ENCODE data around the gene HSPA8. TPM values are rescaled to one million over a fixed set of nuclear protein-coding genes. Genes with fewer than 3 reads are reported as not detected.

HSPA8 gene
- total and polyA plus RNA-seq, 2 of the 13 experiments (the other 11 are each of a cell fraction or from before 2014, with no cell fraction given): 936 to 2,151 TPM

- TF ChIP-seq ZNF589 (CRISPR knock-in tag; conservative IDR thresholded peaks at IDR 0.05) (0 out of 2 replicates have a peak, but pooled peaks have one; percentile 44), TBX3 (IDR thresholded peaks at IDR 0.05; ENCODE audit: borderline replicate concordance) (no peak), IKZF1 (IDR thresholded peaks at IDR 0.05) (no peak), ZNF343 (CRISPR knock-in tag; IDR thresholded peaks at IDR 0.05) (no peak), ATF7-NPFF (CRISPR knock-in tag; IDR thresholded peaks at IDR 0.05; ENCODE audit: low read depth) (no peak), TEAD2 (CRISPR knock-in tag; IDR thresholded peaks at IDR 0.05) (no peak), HHEX (CRISPR knock-in tag; IDR thresholded peaks at IDR 0.05) (no peak), ZNF547 (CRISPR knock-in tag; IDR thresholded peaks at IDR 0.05) (no peak), SATB2 (CRISPR knock-in tag; IDR thresholded peaks at IDR 0.05) (peak; percentile 19; the same call in 1 of the 2 replicates), CCDC6 (CRISPR knock-in tag; IDR thresholded peaks at IDR 0.05) (no peak), ZNF652 (CRISPR knock-in tag; IDR thresholded peaks at IDR 0.05; ENCODE audit: borderline replicate concordance, low read depth) (no peak), PAWR (CRISPR knock-in tag; IDR thresholded peaks at IDR 0.05; ENCODE audit: borderline replicate concordance) (no peak), PHF8 (CRISPR knock-in tag; IDR thresholded peaks at IDR 0.05) (peak; percentile 18), ZNF564 (CRISPR knock-in tag; IDR thresholded peaks at IDR 0.05) (0 out of 2 replicates have a peak, but pooled peaks have one; percentile 25), ARNTL (CRISPR knock-in tag; IDR thresholded peaks at IDR 0.05) (peak; percentile 2; the same call in 1 of the 2 replicates), GLI4 (CRISPR knock-in tag; IDR thresholded peaks at IDR 0.05; ENCODE audit: borderline replicate concordance) (0 out of 2 replicates have a peak, but pooled peaks have one; percentile 62)
- TF ChIP-seq, protein P1, sequence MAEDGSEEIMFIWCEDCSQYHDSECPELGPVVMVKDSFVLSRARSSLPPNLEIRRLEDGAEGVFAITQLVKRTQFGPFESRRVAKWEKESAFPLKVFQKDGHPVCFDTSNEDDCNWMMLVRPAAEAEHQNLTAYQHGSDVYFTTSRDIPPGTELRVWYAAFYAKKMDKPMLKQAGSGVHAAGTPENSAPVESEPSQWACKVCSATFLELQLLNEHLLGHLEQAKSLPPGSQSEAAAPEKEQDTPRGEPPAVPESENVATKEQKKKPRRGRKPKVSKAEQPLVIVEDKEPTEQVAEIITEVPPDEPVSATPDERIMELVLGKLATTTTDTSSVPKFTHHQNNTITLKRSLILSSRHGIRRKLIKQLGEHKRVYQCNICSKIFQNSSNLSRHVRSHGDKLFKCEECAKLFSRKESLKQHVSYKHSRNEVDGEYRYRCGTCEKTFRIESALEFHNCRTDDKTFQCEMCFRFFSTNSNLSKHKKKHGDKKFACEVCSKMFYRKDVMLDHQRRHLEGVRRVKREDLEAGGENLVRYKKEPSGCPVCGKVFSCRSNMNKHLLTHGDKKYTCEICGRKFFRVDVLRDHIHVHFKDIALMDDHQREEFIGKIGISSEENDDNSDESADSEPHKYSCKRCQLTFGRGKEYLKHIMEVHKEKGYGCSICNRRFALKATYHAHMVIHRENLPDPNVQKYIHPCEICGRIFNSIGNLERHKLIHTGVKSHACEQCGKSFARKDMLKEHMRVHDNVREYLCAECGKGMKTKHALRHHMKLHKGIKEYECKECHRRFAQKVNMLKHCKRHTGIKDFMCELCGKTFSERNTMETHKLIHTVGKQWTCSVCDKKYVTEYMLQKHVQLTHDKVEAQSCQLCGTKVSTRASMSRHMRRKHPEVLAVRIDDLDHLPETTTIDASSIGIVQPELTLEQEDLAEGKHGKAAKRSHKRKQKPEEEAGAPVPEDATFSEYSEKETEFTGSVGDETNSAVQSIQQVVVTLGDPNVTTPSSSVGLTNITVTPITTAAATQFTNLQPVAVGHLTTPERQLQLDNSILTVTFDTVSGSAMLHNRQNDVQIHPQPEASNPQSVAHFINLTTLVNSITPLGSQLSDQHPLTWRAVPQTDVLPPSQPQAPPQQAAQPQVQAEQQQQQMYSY (CRISPR knock-in tag; IDR thresholded peaks at IDR 0.05): peak; percentile 24; the same call in 1 of the 2 replicates
- TF ChIP-seq, protein P2, sequence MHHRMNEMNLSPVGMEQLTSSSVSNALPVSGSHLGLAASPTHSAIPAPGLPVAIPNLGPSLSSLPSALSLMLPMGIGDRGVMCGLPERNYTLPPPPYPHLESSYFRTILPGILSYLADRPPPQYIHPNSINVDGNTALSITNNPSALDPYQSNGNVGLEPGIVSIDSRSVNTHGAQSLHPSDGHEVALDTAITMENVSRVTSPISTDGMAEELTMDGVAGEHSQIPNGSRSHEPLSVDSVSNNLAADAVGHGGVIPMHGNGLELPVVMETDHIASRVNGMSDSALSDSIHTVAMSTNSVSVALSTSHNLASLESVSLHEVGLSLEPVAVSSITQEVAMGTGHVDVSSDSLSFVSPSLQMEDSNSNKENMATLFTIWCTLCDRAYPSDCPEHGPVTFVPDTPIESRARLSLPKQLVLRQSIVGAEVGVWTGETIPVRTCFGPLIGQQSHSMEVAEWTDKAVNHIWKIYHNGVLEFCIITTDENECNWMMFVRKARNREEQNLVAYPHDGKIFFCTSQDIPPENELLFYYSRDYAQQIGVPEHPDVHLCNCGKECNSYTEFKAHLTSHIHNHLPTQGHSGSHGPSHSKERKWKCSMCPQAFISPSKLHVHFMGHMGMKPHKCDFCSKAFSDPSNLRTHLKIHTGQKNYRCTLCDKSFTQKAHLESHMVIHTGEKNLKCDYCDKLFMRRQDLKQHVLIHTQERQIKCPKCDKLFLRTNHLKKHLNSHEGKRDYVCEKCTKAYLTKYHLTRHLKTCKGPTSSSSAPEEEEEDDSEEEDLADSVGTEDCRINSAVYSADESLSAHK (CRISPR knock-in tag; IDR thresholded peaks at IDR 0.05; ENCODE audit: borderline replicate concordance): no peak
- TF ChIP-seq, protein P3, sequence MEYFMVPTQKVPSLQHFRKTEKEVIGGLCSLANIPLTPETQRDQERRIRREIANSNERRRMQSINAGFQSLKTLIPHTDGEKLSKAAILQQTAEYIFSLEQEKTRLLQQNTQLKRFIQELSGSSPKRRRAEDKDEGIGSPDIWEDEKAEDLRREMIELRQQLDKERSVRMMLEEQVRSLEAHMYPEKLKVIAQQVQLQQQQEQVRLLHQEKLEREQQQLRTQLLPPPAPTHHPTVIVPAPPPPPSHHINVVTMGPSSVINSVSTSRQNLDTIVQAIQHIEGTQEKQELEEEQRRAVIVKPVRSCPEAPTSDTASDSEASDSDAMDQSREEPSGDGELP (IDR thresholded peaks at IDR 0.05; ENCODE audit: borderline replicate concordance, low read depth): no peak
- TF ChIP-seq, protein P4, sequence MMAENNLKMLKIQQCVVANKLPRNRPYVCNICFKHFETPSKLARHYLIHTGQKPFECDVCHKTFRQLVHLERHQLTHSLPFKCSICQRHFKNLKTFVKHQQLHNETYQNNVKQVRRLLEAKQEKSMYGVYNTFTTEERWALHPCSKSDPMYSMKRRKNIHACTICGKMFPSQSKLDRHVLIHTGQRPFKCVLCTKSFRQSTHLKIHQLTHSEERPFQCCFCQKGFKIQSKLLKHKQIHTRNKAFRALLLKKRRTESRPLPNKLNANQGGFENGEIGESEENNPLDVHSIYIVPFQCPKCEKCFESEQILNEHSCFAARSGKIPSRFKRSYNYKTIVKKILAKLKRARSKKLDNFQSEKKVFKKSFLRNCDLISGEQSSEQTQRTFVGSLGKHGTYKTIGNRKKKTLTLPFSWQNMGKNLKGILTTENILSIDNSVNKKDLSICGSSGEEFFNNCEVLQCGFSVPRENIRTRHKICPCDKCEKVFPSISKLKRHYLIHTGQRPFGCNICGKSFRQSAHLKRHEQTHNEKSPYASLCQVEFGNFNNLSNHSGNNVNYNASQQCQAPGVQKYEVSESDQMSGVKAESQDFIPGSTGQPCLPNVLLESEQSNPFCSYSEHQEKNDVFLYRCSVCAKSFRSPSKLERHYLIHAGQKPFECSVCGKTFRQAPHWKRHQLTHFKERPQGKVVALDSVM (CRISPR knock-in tag; IDR thresholded peaks at IDR 0.05): no peak
Measured at GRCh38 chr11:123062892-123063825, 1.2 kb upstream of the HSPA8 start (continued).
